GM19468 (cell line): ENCODE measurements around the gene PSMD12.
"Not testable (repeated sequence)": the region's sequence is repeated elsewhere in the genome, so short reads cannot be mapped to it uniquely, and the experiment has no call there.

Experiments
- ATAC-seq: cut with Tn5 transposase; IDR thresholded peaks from one replicate; pipeline ENCODE4 v1.9.1; 2021; ENCODE audit warnings: mild to moderate bottlenecking, moderate library complexity, moderate number of reproducible peaks; ENCODE audit not compliant: unreplicated experiment; ENCODE audit errors: extremely low read depth

The PSMD12 gene

GRCh38 chr17:67388986-67389385 is 22.6 kb upstream of the PSMD12 start:
- no peak for ATAC-seq

- ATAC-seq, result not testable (repeated sequence)
Observed at GRCh38 chr17:67388536-67388935, 22.2 kb upstream of the PSMD12 start.

- no peak for ATAC-seq
Observed at GRCh38 chr17:67386965-67387551, 20.7 kb upstream of the PSMD12 start.

- ATAC-seq, result no peak
Observed at GRCh38 chr17:67385122-67385988, 19.0 kb upstream of the PSMD12 start.

GRCh38 chr17:67381929-67382257 is 15.5 kb upstream of the PSMD12 start:
- no peak for ATAC-seq

GRCh38 chr17:67379251-67379630 is 12.9 kb upstream of the PSMD12 start:
- ATAC-seq, result no peak

- no peak for ATAC-seq
Observed at GRCh38 chr17:67378454-67379250, 12.3 kb upstream of the PSMD12 start.

GRCh38 chr17:67377488-67378453 is 11.4 kb upstream of the PSMD12 start:
- no peak for ATAC-seq

GRCh38 chr17:67376737-67377487 is 10.5 kb upstream of the PSMD12 start, which contains the start of gene PITPNC1:
PITPNC1 (plus strand) TSS chr17:67377281.
- ATAC-seq, result peak; percentile 50

GRCh38 chr17:67376415-67376736 is 10.0 kb upstream of the PSMD12 start:
- ATAC-seq, result no peak

- ATAC-seq, result no peak
Observed at GRCh38 chr17:67375716-67376115, 9.3 kb upstream of the PSMD12 start.

GRCh38 chr17:67375054-67375427 is 8.7 kb upstream of the PSMD12 start:
- ATAC-seq, result no peak

GRCh38 chr17:67374329-67375053 is 8.1 kb upstream of the PSMD12 start:
- no peak for ATAC-seq

- ATAC-seq, result no peak
Observed at GRCh38 chr17:67372751-67373150, 6.4 kb upstream of the PSMD12 start.

- ATAC-seq, result no peak
Observed at GRCh38 chr17:67369676-67370075, 3.3 kb upstream of the PSMD12 start.

- no peak for ATAC-seq
Observed at GRCh38 chr17:67365738-67366192, 612 bp downstream of the PSMD12 start.

- ATAC-seq, result no peak
Observed at GRCh38 chr17:67364847-67365737, 1.3 kb downstream of the PSMD12 start.

- no peak for ATAC-seq
Observed at GRCh38 chr17:67362173-67362572, 4.2 kb downstream of the PSMD12 start.
